Measurements from ENCODE around the gene SFTPD. TPM values are rescaled to one million over a fixed set of nuclear protein-coding genes. Genes with fewer than 3 reads are reported as not detected.

SFTPD gene
- total RNA-seq, 1 donor from 2014 or later = not detected

Other genes starting within 250 kb of the SFTPD start
- 0.21 and 0.36 TPM in 2 replicates for gene NUTM2B, start 245.9 kb downstream of the SFTPD start, total RNA-seq
- gene NUTM2E, start 122.4 kb downstream of the SFTPD start, total RNA-seq = 0.21 TPM in 1 of 2 replicates, not detected in the other
- 7.4 and 11.2 TPM in 2 replicates for gene TMEM254, start 129.6 kb upstream of the SFTPD start, total RNA-seq
- gene PLAC9, start 183.6 kb upstream of the SFTPD start, total RNA-seq = 0.43 TPM in 1 of 2 replicates, not detected in the other

Data from myocyte (in vitro differentiated cells).